Type B pancreatic cell (in vitro differentiated cells): ENCODE measurements around the gene MSANTD1. TPM values are rescaled to one million over a fixed set of nuclear protein-coding genes. Genes with fewer than 3 reads are reported as not detected.

Source experiments
- DNase-seq: peaks from one replicate; pipeline ENCODE4 v3.0.0; 2021; ENCODE audit warnings: mixed read lengths; ENCODE audit not compliant: unreplicated experiment; ENCODE audit errors: extremely low spot score
- H3K27ac Mint-ChIP-seq: 2 replicates; pipeline ENCODE4 v1.8.0; 2021; ENCODE audit warnings: mild to moderate bottlenecking, mixed read lengths
- H3K27me3 Mint-ChIP-seq: 2 replicates; pipeline ENCODE4 v1.8.0; 2021; ENCODE audit warnings: mixed read lengths
- H3K36me3 Mint-ChIP-seq: 2 replicates; pipeline ENCODE4 v1.8.0; 2021; ENCODE audit warnings: mixed read lengths
- H3K4me1 Mint-ChIP-seq: one replicate; pipeline ENCODE4 v1.8.0; 2021; ENCODE audit warnings: mixed read lengths; ENCODE audit not compliant: unreplicated experiment
- H3K4me3 Mint-ChIP-seq: 2 replicates; pipeline ENCODE4 v1.8.0; 2021; ENCODE audit warnings: mild to moderate bottlenecking, mixed read lengths
- H3K9me3 Mint-ChIP-seq: 2 replicates; pipeline ENCODE4 v1.8.0; 2021; ENCODE audit warnings: mixed read lengths
- total RNA-seq: library from RNA; stranded (reverse); gene quantifications from 2 replicates; pipeline ENCODE4 v1.2.1, GENCODE V29; 2021; ENCODE audit warnings: low replicate concordance
- TF ChIP-seq, protein P1 (sequence below): fragments of 200-600 bp; sonication (generic); conservative IDR thresholded peaks from 2 replicates; pipeline ENCODE4 v1.5.0; 2021; ENCODE audit warnings: antibody characterized with exemption, mild to moderate bottlenecking

MSANTD1 gene
- total RNA-seq, 1 donor from 2014 or later, result 1.4 TPM

DNA sequence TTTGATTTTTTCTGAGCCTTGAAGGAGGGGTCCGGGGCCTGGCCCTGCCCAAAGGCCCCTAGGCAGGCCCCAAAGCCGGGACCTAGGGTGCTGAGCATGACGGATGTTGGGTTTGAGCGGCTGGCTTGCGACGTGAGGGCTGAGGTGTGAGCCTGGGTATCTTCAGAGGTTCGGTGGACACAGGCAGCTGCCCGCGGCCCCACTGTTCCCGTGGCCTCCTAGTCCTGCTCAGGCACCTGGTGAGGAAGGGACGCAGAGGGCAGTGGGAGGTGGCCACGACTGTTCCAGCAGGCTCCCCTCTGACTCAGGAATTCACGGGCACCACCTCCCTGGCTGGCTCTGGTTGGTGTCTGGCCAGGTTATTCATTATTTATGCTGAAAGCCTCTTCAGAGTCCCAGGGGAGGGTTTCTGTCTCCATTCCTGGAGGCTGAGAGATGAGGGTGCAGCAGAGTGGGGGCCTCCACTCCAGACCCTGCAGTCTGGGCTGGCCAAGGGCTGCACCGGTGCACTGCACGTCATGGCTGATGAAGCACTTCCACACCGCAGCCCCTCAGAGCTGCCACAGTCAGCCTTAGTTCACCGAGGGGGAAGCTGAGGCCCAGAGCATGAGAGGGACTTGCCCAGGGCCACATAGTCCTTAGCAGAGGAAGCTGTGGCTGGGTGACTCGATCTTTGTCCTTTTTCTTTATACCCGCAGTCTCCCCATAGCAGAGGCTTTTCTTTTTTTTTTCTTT, 2.2 kb downstream of the MSANTD1 start:
- H3K4me1 Mint-ChIP-seq, result no peaks in the 10 kb centered on the region
- H3K4me3 Mint-ChIP-seq, result no peak overlapping the region
- no peak overlapping the region for H3K27ac Mint-ChIP-seq
- no peak for DNase-seq
- no peaks in the 10 kb centered on the region for H3K9me3 Mint-ChIP-seq
- TF ChIP-seq, protein P1, sequence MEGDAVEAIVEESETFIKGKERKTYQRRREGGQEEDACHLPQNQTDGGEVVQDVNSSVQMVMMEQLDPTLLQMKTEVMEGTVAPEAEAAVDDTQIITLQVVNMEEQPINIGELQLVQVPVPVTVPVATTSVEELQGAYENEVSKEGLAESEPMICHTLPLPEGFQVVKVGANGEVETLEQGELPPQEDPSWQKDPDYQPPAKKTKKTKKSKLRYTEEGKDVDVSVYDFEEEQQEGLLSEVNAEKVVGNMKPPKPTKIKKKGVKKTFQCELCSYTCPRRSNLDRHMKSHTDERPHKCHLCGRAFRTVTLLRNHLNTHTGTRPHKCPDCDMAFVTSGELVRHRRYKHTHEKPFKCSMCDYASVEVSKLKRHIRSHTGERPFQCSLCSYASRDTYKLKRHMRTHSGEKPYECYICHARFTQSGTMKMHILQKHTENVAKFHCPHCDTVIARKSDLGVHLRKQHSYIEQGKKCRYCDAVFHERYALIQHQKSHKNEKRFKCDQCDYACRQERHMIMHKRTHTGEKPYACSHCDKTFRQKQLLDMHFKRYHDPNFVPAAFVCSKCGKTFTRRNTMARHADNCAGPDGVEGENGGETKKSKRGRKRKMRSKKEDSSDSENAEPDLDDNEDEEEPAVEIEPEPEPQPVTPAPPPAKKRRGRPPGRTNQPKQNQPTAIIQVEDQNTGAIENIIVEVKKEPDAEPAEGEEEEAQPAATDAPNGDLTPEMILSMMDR, result no peak
- no peaks in the 10 kb centered on the region for H3K36me3 Mint-ChIP-seq
- H3K27me3 Mint-ChIP-seq, result no peaks in the 10 kb centered on the region

DNA sequence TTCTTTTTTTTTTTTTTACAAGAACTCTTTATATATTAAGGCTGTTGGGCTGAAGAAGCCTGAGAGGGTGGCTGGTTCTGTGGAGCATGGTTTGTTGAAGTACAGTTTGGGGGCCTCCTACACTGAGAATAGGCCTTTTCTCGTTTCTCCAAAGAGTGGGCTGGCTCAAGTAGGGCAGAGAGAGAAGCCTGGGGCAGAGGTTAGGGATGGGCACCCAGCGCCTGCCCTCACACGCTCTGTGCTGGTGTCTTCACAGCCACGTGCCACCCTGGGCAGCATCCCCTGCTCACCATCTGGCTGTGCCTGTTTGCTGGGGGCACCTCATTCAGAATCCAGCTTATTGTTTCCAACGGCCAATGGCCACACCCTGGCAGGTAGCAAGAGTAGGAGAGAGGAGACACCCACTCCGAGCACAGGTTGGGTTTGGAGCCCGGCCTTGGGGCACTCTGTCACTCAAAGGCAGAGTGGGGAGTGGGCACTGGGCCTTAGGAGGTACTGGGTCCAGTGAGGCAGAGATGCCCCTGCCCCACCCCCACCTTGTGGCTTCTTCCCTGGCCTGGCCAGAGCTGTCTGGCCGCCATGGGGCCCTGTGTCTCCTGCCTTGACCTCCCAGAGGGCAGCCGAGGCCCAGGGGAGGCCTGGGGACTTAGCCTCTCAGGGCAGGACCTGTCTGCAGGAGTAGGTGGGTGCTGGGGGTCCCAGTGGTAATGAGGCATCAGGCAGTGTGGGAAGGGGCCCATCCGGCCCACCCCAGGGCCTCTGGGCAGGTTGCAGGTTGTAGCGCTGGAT, 2.9 kb downstream of the MSANTD1 start:
- DNase-seq, result no peak
- H3K4me3 Mint-ChIP-seq, result no peak overlapping the region
- H3K36me3 Mint-ChIP-seq, result no peaks in the 10 kb centered on the region
- no peaks in the 10 kb centered on the region for H3K4me1 Mint-ChIP-seq
- H3K27ac Mint-ChIP-seq, result no peak overlapping the region
- H3K9me3 Mint-ChIP-seq, result no peaks in the 10 kb centered on the region
- TF ChIP-seq, protein P1, result no peak
- H3K27me3 Mint-ChIP-seq, result no peaks in the 10 kb centered on the region

DNA sequence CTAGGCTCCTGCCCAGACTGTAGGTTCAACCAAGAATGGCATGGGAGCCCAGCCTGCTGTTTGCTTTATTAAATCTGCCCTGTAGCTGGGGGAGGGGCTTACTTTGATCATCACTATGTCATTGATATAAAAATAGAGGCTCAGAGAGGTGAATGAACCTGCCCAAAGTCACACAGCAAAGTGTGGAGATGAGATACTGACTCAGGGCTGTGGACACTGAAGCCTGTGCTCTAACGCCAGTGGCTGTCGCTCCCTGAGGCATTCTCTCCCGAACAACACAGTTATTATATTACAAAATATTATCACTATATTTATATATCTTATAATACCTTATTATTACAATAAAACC, 3.5 kb downstream of the MSANTD1 start:
- H3K4me1 Mint-ChIP-seq, result no peaks in the 10 kb centered on the region

DNA sequence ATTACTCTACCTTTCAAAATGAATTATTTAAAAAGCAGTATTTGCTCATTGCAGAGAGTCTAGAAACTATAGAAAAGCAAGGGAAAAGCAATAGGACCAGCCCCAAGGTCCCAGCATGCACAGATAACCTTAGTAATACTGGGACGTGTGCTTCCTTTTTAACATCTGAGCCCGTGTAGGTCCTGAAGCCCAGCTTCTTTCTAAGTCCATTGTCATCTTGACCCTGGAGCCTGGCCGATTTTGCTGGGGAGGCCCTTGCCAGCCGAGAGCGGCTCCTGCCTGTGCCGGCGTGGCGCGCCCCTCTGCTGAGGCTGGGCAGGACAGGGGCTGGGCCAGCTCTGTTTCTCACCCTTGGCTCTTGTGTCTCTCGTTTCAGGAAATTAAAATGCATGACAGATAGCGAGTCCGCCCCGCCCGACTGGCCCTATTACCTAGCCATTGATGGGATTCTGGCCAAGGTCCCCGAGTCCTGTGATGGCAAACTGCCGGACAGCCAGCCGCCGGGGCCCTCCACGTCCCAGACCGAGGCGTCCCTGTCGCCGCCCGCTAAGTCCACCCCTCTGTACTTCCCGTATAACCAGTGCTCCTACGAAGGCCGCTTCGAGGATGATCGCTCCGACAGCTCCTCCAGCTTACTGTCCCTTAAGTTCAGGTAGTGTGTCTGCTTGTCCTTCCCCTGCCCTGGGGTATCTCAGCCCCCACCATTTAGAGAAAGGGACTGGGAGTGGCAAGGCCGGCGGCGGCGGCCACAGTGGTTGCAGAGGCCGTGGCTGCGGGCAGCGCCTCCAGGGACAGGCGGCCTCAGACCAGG, 4.1 kb downstream of the MSANTD1 start:
- Mint-ChIP-seq H3K27me3 (no peaks in the 10 kb centered on the region), H3K27ac (no peak overlapping the region), H3K36me3 (no peaks in the 10 kb centered on the region), H3K9me3 (no peaks in the 10 kb centered on the region), H3K4me1 (no peaks in the 10 kb centered on the region), H3K4me3 (no peak overlapping the region)
- no peak for DNase-seq
- TF ChIP-seq, protein P1, result no peak

More for the DNA sequence above, 3.5 kb downstream of the MSANTD1 start:
- Mint-ChIP-seq H3K27ac (no peak overlapping the region), H3K36me3 (no peaks in the 10 kb centered on the region), H3K4me3 (no peak overlapping the region), H3K9me3 (no peaks in the 10 kb centered on the region), H3K27me3 (no peaks in the 10 kb centered on the region)
- DNase-seq, result no peak
- TF ChIP-seq, protein P1, result no peak

DNA sequence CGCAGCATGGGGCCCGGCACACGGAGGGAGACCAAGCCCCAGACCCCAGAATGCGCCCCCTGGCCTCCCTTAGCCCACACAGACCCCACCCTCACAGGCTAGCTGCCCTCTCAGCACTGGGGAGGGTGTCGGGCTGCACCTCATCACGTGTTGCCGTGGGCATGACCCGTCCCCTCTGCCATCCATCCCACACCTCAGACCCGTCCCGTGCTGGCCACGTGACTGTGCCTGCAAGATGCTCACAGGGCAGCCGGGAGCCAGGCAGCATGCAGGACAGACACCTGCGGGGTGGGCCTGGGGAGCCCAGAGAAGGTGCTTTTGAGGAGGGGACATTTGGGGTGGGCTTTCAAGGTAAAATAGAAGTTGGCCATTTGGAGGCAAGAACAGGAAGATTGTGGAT, 4.8 kb downstream of the MSANTD1 start:
- Mint-ChIP-seq H3K4me1 (no peaks in the 10 kb centered on the region), H3K36me3 (no peaks in the 10 kb centered on the region), H3K9me3 (no peaks in the 10 kb centered on the region), H3K27ac (no peak overlapping the region), H3K4me3 (no peak overlapping the region), H3K27me3 (no peaks in the 10 kb centered on the region)
- DNase-seq, result peak; percentile 69
- TF ChIP-seq, protein P1, result no peak
